Tibial nerve (tissue), 4 donors: ENCODE results near the gene B4GALNT2. TPM values are rescaled to one million over a fixed set of nuclear protein-coding genes. Genes with fewer than 3 reads are reported as not detected.

Experiments
- DNase-seq, 2 donors: peaks; one replicate each; pipeline ENCODE4 v3.0.0-alpha.2; 2019; ENCODE audit warnings: low spot score in 2 of 2
- H3K27ac ChIP-seq, 4 donors: fragments of 200-600 bp; sonication (generic) in 3 of 4; one replicate each; pipeline ENCODE4 v1.5.1; 2017 to 2019; ENCODE audit warnings: mild to moderate bottlenecking in 1 of 4
- H3K27me3 ChIP-seq, 2 donors: fragments of 200-600 bp; sonication (generic) in 1 of 2; one replicate each; pipeline versions ENCODE4 v1.5.1 to v1.6.0; 2017 to 2019
- H3K36me3 ChIP-seq, 3 donors: fragments of 200-600 bp; sonication (generic); one replicate each; pipeline ENCODE4 v1.5.1; 2018 to 2019
- H3K4me1 ChIP-seq, 4 donors: fragments of 200-600 bp; sonication (generic) in 3 of 4; one replicate each; pipeline ENCODE4 v1.5.1; 2017 to 2019
- H3K4me3 ChIP-seq, 4 donors: fragments of 200-600 bp; sonication (generic) in 3 of 4; one replicate each; pipeline ENCODE4 v1.5.1; 2017 to 2019; ENCODE audit warnings: mild to moderate bottlenecking in 1 of 4, moderate library complexity in 1 of 4
- H3K9me3 ChIP-seq, 4 donors: fragments of 200-600 bp; sonication (generic) in 3 of 4; one replicate each; pipeline ENCODE4 v1.5.1; 2017 to 2019
- CTCF ChIP-seq, 5 experiments: fragments of 200-600 bp in 3 of 5; fragments of 450-650 bp in 2 of 5; sonication (generic) in 3 of 5; IDR thresholded peaks; one replicate each; pipeline ENCODE4 v1.5.1; 2016 to 2019; ENCODE audit warnings: antibody characterized with exemption in 5 of 5, mild to moderate bottlenecking in 3 of 5, moderate library complexity in 2 of 5
- EP300 ChIP-seq, 2 donors: sonication (generic); formaldehyde crosslinking; IDR thresholded peaks; one replicate each; pipeline ENCODE4 v1.6.1; 2017; ENCODE audit warnings: antibody characterized with exemption in 2 of 2, mild to moderate bottlenecking in 1 of 2
- POLR2A ChIP-seq, 2 donors: fragments of 450-650 bp; IDR thresholded peaks; one replicate each; pipeline ENCODE4 v1.6.1; 2017; ENCODE audit warnings: antibody characterized with exemption in 2 of 2, mild to moderate bottlenecking in 2 of 2, moderate library complexity in 2 of 2
- WGBS, 2 donors: methylation state at CpG; one replicate each; pipeline ENCODE4 v1.1.5; 2018; 5-methylcytosine and 5-hydroxymethylcytosine counted together
- total RNA-seq, 4 donors: library from RNA; depleted of rRNA; stranded (reverse); fragments of >200 nt; gene quantifications; one replicate each; pipeline ENCODE4 v1.1.0, GENCODE V29; 2016

Gene B4GALNT2
- total RNA-seq, 4 donors from 2014 or later, result not detected

GRCh38 chr17:49148171-49148570 is 15.6 kb downstream of the B4GALNT2 start:
- H3K27me3 ChIP-seq, result peaks cover 0 to 22% of the 10 kb centered on the region in 2 donors
- no peak overlapping the region for H3K4me3 ChIP-seq
- TF ChIP-seq CTCF (IDR thresholded peaks at IDR 0.05), result no peak
- no peak for TF ChIP-seq EP300 (IDR thresholded peaks at IDR 0.05)
- no peak for TF ChIP-seq POLR2A (IDR thresholded peaks at IDR 0.05)
- DNase-seq, result no peak
- no peak overlapping the region for H3K27ac ChIP-seq
- no peaks in the 10 kb centered on the region for H3K9me3 ChIP-seq
- 85 to 88% methylated on average over 6 of the region's 6 CpGs for WGBS, 2 donors
- H3K4me1 ChIP-seq, result no peaks in the 10 kb centered on the region
- H3K36me3 ChIP-seq, result no peaks in the 10 kb centered on the region

DNA sequence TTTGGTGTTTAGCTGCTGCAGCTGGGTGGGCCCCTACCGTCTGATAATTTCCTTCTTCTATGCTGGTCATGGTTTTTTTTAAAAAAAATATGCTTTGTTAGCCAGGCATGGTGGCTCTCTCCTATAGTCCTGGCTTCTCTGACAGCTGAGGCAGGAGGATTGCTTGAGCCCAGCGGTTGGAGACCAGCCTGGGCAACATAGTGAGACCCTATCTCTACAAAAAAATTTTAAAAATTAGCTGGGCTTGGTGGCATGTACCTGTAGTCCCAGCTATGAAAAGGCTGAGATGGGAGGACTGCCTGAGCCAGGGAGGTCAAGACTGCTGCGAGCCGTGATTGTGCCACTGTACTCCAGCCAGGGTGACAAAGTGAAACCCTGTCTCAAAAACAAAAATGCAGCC is 19.4 kb downstream of the B4GALNT2 start:
- TF ChIP-seq CTCF (IDR thresholded peaks at IDR 0.05) (no peak), POLR2A (IDR thresholded peaks at IDR 0.05) (no peak), EP300 (IDR thresholded peaks at IDR 0.05) (no peak)
- H3K27me3 ChIP-seq, result peaks cover 0 to 11% of the 10 kb centered on the region in 2 donors
- 75 to 81% methylated on average over 4 of the region's 4 CpGs for WGBS, 2 donors
- H3K4me3 ChIP-seq, result no peak overlapping the region
- no peaks in the 10 kb centered on the region for H3K36me3 ChIP-seq
- no peaks in the 10 kb centered on the region for H3K4me1 ChIP-seq
- DNase-seq, result no peak
- no peaks in the 10 kb centered on the region for H3K9me3 ChIP-seq
- no peak overlapping the region for H3K27ac ChIP-seq

GRCh38 chr17:49156256-49156655 is 23.7 kb downstream of the B4GALNT2 start:
- no peak overlapping the region for H3K4me3 ChIP-seq
- H3K27ac ChIP-seq, result no peak overlapping the region
- no peaks in the 10 kb centered on the region for H3K36me3 ChIP-seq
- peaks cover 0 to 43% of the 10 kb centered on the region in 2 donors for H3K27me3 ChIP-seq
- no peaks in the 10 kb centered on the region for H3K9me3 ChIP-seq
- 78 to 83% methylated on average over 11 of the region's 11 CpGs for WGBS, 2 donors
- H3K4me1 ChIP-seq, result no peaks in the 10 kb centered on the region
- TF ChIP-seq POLR2A (IDR thresholded peaks at IDR 0.05) (no peak), CTCF (IDR thresholded peaks at IDR 0.05) (no peak), EP300 (IDR thresholded peaks at IDR 0.05) (no peak)
- DNase-seq, result no peak

- DNase-seq, result no peak
- Histone ChIP-seq H3K9me3 (no peaks in the 10 kb centered on the region), H3K4me3 (no peak overlapping the region), H3K4me1 (no peaks in the 10 kb centered on the region), H3K36me3 (no peaks in the 10 kb centered on the region), H3K27ac (no peak overlapping the region), H3K27me3 (peaks cover 0 to 35% of the 10 kb centered on the region in 2 donors)
- TF ChIP-seq POLR2A (IDR thresholded peaks at IDR 0.05) (no peak), EP300 (IDR thresholded peaks at IDR 0.05) (no peak)
- WGBS, 2 donors, result 76 to 81% methylated on average over 8 of the region's 8 CpGs
These were observed 25.2 kb downstream of the B4GALNT2 start for GRCh38 chr17:49157784-49158183.

DNA sequence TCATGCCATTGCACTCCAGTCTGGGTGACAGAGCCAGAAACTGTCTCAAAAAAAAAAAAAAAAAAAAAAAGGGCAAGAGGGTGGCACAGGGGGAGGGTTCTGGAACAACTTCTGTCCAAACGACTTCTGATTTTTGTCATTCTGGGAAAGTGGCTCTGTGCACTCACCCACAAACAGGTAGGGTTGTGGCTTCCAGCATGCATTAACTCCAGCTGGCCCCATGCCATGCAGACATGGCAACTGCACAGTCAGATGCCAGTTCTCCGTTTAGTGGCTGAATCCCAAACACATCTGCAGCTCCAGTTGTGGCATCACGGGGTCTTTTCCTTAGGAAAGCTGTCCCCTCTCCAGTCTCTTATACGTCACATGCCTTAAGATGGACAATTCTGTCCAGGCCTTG is 30.3 kb downstream of the B4GALNT2 start:
- DNase-seq, result no peak
- Histone ChIP-seq H3K36me3 (no peaks in the 10 kb centered on the region), H3K4me1 (no peaks in the 10 kb centered on the region), H3K27me3 (peaks cover 0 to 36% of the 10 kb centered on the region in 2 donors), H3K27ac (no peak overlapping the region), H3K4me3 (no peak overlapping the region), H3K9me3 (no peaks in the 10 kb centered on the region)
- WGBS, 2 donors, result 59 to 76% methylated on average over 4 of the region's 4 CpGs
- no peak for TF ChIP-seq EP300 (IDR thresholded peaks at IDR 0.05)
- no peak for TF ChIP-seq CTCF (IDR thresholded peaks at IDR 0.05)
- no peak for TF ChIP-seq POLR2A (IDR thresholded peaks at IDR 0.05)

DNA sequence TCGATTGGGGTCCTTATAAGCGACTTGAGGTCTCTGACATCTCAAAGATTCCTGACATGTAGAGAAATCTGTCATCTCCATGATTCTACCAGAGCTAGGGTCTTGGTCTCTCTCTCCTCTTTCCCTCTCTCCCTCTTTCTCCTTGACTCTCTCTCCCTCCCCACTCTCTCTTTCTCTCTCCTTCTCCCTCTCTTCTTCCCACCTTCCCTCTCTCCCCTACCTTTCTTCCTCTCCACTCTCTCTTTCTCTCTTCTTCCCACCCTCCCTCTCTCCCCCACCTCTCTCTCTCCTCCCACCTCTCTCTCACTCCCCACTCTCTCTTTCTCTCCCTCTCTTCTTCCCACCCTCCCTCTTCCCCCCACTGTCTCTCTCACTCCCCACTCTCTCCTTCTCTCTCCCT is 32.6 kb downstream of the B4GALNT2 start:
- H3K36me3 ChIP-seq, result no peaks in the 10 kb centered on the region
- peaks cover 0 to 31% of the 10 kb centered on the region in 2 donors for H3K27me3 ChIP-seq
- H3K4me3 ChIP-seq, result no peak overlapping the region
- no peak for DNase-seq
- peaks cover 0 to 1% (median 0%) of the 10 kb centered on the region in 4 donors for H3K9me3 ChIP-seq
- no peak overlapping the region for H3K27ac ChIP-seq
- TF ChIP-seq CTCF (IDR thresholded peaks at IDR 0.05) (no peak), EP300 (IDR thresholded peaks at IDR 0.05) (no peak), POLR2A (IDR thresholded peaks at IDR 0.05) (no peak)
- no peaks in the 10 kb centered on the region for H3K4me1 ChIP-seq
- WGBS, 2 donors, result 79 to 92% methylated on average over 2 of the region's 2 CpGs
